Brain microvascular endothelial cell (primary cell): ENCODE results near the gene UGT1A1.

Experiments
- DNase-seq: peaks from one replicate; pipeline ENCODE4 v3.0.0-alpha.2; 2020
- H3K27ac ChIP-seq: fragments of 250-450 bp; sonication (Bioruptor Pico); 2 replicates; pipeline ENCODE4 v1.5.1; 2020; ENCODE audit warnings: mild to moderate bottlenecking, moderate library complexity
- H3K27me3 ChIP-seq: fragments of 250-450 bp; sonication (Bioruptor Pico); replicated peaks from 2 replicates; pipeline ENCODE4 v1.5.1; 2020; ENCODE audit warnings: mild to moderate bottlenecking
- H3K36me3 ChIP-seq: fragments of 250-450 bp; sonication (Bioruptor Pico); replicated peaks from 2 replicates; pipeline ENCODE4 v1.5.1; 2020; ENCODE audit warnings: mild to moderate bottlenecking
- H3K4me3 ChIP-seq: 2 replicates; pipeline ENCODE4 v1.5.1; 2011; ENCODE audit warnings: low read depth, mild to moderate bottlenecking, control low read depth, low read length, moderate library complexity
- CTCF ChIP-seq: IDR thresholded peaks from 2 replicates; pipeline ENCODE4 v1.5.1; 2011; ENCODE audit warnings: low read depth, mild to moderate bottlenecking, moderate library complexity, low read length, control low read depth, inconsistent platforms; ENCODE audit errors: missing control alignments
- in situ Hi-C: cut with HindIII; loops from 2 replicates; pipeline ENCODE4 v1.10.0; 2017; ENCODE audit warnings: low sequenced_read_pairs, low pct_ligation_motif_present

Gene UGT1A1

DNA sequence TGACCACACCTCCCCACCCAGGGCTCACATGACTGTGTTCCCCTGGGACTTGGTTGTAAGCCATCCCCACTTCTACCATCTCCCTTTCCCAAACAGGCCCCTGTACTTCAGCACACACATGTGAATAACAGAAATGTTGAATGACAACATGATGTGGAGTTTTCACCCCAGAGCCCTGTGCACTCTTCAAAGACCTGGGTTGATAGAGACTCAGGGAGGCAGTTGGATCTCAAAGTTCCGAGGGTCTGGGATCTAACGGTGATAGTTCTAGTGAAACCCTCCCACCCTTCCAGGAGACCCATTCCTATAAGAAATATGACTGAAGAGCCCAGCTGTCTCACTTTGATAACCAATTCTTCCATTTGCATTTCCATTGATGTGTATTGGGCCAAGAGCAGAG lies 18.0 kb downstream of the UGT1A1 start, which contains the start of gene MROH2A:
MROH2A (plus strand) TSS at position 301 of the 400 bp plus-strand sequence. CDS start 1,029 bp downstream, outside the sequence.
- in situ Hi-C loops = no loop called here
- no peaks in the 10 kb centered on the region for H3K36me3 ChIP-seq
- no peak for DNase-seq
- no peaks in the 10 kb centered on the region for H3K27me3 ChIP-seq
- no peak for TF ChIP-seq CTCF
- no peak within 1 kb of the TSS for H3K27ac ChIP-seq
- H3K4me3 ChIP-seq = no peak within 1 kb of the TSS

DNA sequence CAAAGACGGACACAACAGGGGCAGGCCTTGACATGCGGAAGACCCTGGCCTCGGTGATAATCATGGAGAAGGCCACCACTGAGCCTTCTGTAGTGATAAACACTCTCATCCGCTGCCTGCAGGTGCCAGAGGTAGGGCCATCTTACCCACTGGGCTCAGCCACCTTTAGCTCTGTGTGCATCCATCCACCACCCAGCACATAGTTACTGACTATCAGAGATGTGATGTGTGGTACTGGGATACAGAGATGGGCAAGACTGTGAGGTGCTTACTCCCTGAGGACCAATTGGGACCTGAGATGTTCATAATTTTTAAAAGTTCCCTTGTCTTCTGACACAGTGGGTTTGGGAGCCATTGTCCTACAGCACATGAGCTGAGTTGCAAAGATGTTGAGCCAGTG lies 19.7 kb downstream of the UGT1A1 start:
- in situ Hi-C loops = no loop called here
- no peak overlapping the region for H3K27ac ChIP-seq
- no peak overlapping the region for H3K4me3 ChIP-seq
- H3K36me3 ChIP-seq = no peaks in the 10 kb centered on the region
- no peaks in the 10 kb centered on the region for H3K27me3 ChIP-seq
- no peak for DNase-seq
- TF ChIP-seq CTCF = no peak

DNA sequence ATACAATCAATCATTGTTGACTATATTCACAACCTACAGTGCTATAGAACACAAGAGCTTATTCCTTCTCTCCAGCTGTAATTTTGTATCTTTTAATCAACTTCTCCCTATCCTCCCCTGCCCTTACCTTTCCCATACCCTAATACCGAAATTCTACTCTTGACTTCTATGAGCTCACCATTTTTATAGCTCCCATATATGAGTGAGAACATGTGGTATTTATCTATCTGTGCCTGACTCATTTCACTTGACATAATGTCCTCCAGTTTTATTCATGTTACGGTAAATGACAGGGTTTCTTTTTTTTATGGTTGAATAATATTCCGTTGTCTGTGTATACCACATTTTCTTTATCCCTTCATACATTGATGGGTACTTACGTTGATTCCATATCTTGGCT lies 20.7 kb downstream of the UGT1A1 start:
- H3K36me3 ChIP-seq = no peaks in the 10 kb centered on the region
- no peak for DNase-seq
- no peak overlapping the region for H3K4me3 ChIP-seq
- no peaks in the 10 kb centered on the region for H3K27me3 ChIP-seq
- no peak overlapping the region for H3K27ac ChIP-seq
- no peak for TF ChIP-seq CTCF
- in situ Hi-C loops = no loop called here

DNA sequence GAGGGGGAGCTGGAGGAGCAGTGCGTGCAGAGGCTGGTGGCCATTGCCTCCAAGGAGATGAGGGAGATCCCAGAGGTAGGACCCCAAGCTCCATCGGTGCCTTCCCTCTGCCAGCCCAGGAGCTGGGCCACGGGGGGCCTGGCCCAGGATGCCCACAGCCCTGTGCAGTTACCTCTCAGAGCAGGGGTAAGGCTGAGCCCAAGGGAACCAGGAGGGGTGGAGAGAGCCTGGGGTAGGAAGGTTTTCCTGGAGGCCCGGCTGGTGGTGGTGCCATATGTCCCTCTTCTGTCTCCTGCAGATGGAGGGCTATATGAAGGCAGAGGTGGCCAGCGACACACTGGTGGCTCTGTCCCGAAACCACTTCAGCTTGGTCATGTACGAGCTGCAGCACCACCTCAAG lies 29.5 kb downstream of the UGT1A1 start:
- Histone ChIP-seq H3K27me3 (no peaks in the 10 kb centered on the region), H3K4me3 (no peak overlapping the region), H3K27ac (no peak overlapping the region), H3K36me3 (no peaks in the 10 kb centered on the region)
- in situ Hi-C loops = no loop called here
- DNase-seq = no peak
- TF ChIP-seq CTCF = no peak

DNA sequence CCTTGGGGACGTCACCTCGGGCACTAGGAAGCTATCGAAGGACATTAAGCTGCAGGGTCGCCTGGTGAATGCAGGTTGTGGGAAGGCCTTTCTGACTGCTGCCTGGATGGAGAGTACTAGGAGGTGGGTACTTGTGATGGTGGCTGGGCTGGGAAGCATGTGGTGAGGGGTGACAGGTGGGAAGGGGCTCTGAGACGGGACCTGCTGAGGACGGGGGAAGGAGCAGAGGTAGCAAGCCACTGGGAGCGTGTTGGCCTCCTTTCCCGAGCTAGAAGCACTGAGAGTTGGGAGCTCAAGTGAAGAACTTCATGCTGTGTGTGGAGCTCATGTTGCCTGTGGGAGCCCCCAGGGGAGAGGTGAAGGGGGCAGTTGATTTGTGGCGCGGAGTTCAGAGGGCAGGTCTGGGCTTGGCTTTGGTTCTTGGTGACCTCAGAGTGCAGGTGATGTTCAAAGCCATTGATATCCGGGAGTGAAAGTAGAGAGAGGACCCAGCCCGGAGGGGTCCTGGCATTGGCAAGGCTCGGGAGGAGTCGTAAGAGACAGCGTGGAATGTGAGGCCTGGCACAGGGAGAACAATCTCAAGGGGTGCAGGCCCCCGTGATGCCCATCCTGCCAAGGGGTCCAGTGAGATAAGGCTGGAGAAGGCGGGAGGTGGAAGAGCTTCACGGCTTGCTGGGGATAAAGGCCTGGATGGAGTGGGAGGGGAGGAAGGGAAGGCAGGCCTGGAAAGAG lies 31.2 kb downstream of the UGT1A1 start:
- in situ Hi-C loops = no loop called here
- Histone ChIP-seq H3K36me3 (no peaks in the 10 kb centered on the region), H3K27me3 (no peaks in the 10 kb centered on the region), H3K4me3 (no peak overlapping the region), H3K27ac (no peak overlapping the region)
- no peak for DNase-seq
- no peak for TF ChIP-seq CTCF

DNA sequence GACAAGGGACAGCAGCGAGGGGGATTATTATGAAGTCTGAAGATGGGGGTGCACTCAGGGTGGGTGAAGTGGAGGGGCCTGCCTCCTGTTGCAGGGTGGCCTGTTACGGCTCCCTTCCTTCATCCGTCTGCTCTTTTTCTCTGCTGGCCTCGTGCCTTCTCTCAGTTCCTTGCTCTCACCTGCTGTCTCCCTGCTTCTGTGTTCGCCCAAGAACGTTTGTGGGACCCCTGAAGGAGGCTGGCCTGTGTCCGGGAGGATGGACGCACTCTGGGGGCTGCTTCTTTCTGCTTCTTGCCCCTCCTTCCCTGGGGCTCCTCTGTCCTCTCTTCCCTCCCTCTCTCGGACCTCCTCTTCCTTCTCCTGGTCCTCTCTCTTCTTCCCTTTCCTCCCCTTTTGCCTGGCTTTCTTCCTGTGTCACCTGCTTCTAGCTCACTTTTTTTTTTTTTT lies 31.8 kb downstream of the UGT1A1 start:
- Histone ChIP-seq H3K36me3 (no peaks in the 10 kb centered on the region), H3K4me3 (no peak overlapping the region), H3K27ac (no peak overlapping the region), H3K27me3 (no peaks in the 10 kb centered on the region)
- no peak for TF ChIP-seq CTCF
- DNase-seq = no peak
- in situ Hi-C loops = no loop called here
